ENCODE results near the gene RO60.
"Not testable (repeated sequence)": the region's sequence is repeated elsewhere in the genome, so short reads cannot be mapped to it uniquely, and the experiment has no call there.

Gene RO60

GRCh38 chr1:193042766-193043691, 16.4 kb upstream of the RO60 start:
- H3K4me1 Mint-ChIP-seq: peaks cover 11% of the 10 kb centered on the region
- no peaks in the 10 kb centered on the region for H3K27me3 Mint-ChIP-seq
- no peak for DNase-seq
- H3K27ac Mint-ChIP-seq: no peak overlapping the region
- ATAC-seq: peak; percentile 28
- H3K9me3 Mint-ChIP-seq: no peaks in the 10 kb centered on the region
- no peak overlapping the region for H3K4me3 Mint-ChIP-seq

DNA sequence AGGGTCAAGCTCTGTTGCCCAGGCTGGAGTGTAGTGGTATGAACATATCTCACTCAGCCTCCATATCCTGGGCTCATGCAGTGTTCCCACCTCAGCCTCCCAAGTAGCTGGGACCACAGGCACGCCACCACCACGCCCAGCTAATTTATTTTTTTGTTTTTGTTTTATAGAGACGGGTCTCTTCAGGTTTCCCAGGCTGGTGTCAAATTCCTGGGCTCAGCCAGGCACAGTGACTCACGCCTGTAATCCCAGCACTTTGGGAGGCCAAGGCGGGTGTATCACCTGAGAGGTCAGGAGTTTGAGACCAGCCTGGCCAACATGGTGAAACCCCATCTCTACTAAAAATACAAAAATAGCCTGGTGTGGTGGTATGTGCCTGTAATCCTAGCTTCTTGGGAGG, 10.5 kb upstream of the RO60 start:
- DNase-seq, H3K9me3 Mint-ChIP-seq, H3K4me1 Mint-ChIP-seq, H3K27ac Mint-ChIP-seq, H3K27me3 Mint-ChIP-seq, ATAC-seq, H3K4me3 Mint-ChIP-seq: not testable (repeated sequence)

DNA sequence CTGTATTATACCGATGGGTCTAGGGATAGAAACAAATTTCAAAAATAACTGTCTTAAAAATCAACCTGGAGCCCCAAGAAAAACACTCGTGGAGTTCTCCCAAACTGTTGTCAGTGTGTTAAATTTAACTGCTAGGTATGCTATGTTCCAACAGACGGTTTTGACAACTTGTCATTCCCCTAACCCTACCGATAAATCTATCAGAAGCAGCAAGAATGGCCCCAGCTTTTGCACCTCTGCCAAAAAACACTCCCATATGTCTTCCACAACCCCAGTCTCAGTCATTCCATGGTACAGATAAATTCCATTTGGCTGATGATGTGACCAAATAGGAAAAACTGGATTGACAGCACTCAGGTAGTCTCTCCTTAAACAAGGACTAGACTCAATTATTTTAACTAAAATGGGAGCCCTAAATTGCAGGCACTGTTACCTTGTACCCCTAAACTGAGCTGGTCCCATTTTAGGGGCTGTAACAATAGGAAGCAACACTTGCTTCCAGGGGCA, 5.2 kb upstream of the RO60 start:
- Mint-ChIP-seq H3K27ac (no peak overlapping the region), H3K27me3 (no peaks in the 10 kb centered on the region), H3K4me1 (peaks cover 20% of the 10 kb centered on the region), H3K9me3 (no peaks in the 10 kb centered on the region), H3K4me3 (no peak overlapping the region)
- DNase-seq (no peak), ATAC-seq (no peak)

DNA sequence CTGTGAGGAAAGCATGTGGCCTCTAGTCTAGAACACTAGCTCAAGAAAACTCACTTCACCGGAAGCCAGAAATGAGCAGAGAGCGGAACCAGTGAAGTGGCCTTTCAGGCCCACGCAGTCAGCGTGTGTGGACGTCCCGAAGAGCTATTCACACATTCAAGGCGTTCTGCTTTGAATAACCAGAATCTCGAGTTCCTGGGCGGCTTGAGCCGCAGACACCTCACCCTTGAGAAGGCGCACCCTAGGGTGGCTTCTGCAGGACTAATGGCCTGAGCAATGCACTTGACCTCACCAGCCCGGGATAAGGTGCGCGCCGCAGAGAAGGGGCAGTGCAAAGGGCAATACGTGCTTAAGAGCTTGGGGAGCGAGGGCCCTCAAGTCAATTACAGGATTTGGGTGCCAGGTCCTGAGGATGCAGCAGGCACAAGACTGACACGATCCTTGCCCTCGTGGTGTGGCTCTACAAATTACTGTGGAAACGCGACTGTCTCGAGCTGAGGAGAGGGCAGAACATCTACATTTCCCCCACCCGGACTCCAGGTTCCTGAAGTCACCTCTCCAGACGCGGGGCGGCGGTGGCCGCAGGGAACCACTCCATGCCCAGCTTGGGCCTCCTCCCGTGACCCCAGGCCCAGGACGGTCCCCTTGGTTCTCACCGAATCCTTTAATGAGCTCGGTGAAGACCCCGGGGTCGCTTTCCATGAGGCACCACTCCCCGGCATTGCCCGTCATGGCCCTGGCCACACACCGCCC, 707 bp upstream of the RO60 start:
- ATAC-seq (peak; percentile 68), DNase-seq (peak; percentile 64 to 76)
- peaks cover 0 to 5% of the 10 kb centered on the region in 2 donors for H3K9me3 Mint-ChIP-seq
- no peaks in the 10 kb centered on the region for H3K27me3 Mint-ChIP-seq
- H3K27ac Mint-ChIP-seq: peak overlapping the region; percentile 98 to 99
- H3K4me1 Mint-ChIP-seq: peaks cover 45% of the 10 kb centered on the region
- H3K4me3 Mint-ChIP-seq: peak overlapping the region; percentile 90 to 97

GRCh38 chr1:193060115-193060403, 647 bp downstream of the RO60 start:
- DNase-seq: no peak
- H3K27me3 Mint-ChIP-seq: no peaks in the 10 kb centered on the region
- ATAC-seq: no peak
- peak overlapping the region; percentile 90 to 97 for H3K4me3 Mint-ChIP-seq
- peaks cover 0 to 5% of the 10 kb centered on the region in 2 donors for H3K9me3 Mint-ChIP-seq
- peak overlapping the region; percentile 98 to 99 for H3K27ac Mint-ChIP-seq
- H3K4me1 Mint-ChIP-seq: peaks cover 57% of the 10 kb centered on the region

DNA sequence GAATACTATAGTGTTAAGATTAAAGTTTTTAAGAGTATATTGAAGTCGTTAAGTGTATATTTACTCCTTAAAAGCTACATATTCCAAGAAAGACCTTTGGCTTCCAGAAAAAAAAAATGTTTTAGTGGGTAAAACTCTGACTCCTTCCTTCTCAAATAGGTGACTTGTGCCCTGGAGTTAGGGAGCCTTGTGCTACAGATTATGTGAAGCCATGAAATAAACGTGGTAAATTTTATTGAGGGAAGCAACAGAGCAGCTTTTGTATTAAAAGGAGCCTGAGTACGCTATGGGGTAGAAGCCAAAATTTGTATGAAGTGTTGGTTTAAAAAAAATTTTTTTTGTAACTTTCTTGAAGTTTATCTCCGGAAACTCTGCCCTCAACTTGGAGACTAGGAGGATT, 994 bp downstream of the RO60 start:
- DNase-seq (no peak), ATAC-seq (no peak)
- Mint-ChIP-seq H3K4me1 (peaks cover 60% of the 10 kb centered on the region), H3K4me3 (peak overlapping the region; percentile 90 to 97), H3K9me3 (peaks cover 0 to 5% of the 10 kb centered on the region in 2 donors), H3K27ac (peak overlapping the region; percentile 98 to 99), H3K27me3 (no peaks in the 10 kb centered on the region)

- DNase-seq: no peak
- Mint-ChIP-seq H3K27ac (peak overlapping the region in 1 of 2 donors; percentile 5), H3K4me3 (peak overlapping the region; percentile 90 to 97), H3K9me3 (peaks cover 0 to 5% of the 10 kb centered on the region in 2 donors), H3K4me1 (peaks cover 62% of the 10 kb centered on the region), H3K27me3 (no peaks in the 10 kb centered on the region)
- no peak for ATAC-seq
Observed at GRCh38 chr1:193060938-193061337, 1.5 kb downstream of the RO60 start.

DNA sequence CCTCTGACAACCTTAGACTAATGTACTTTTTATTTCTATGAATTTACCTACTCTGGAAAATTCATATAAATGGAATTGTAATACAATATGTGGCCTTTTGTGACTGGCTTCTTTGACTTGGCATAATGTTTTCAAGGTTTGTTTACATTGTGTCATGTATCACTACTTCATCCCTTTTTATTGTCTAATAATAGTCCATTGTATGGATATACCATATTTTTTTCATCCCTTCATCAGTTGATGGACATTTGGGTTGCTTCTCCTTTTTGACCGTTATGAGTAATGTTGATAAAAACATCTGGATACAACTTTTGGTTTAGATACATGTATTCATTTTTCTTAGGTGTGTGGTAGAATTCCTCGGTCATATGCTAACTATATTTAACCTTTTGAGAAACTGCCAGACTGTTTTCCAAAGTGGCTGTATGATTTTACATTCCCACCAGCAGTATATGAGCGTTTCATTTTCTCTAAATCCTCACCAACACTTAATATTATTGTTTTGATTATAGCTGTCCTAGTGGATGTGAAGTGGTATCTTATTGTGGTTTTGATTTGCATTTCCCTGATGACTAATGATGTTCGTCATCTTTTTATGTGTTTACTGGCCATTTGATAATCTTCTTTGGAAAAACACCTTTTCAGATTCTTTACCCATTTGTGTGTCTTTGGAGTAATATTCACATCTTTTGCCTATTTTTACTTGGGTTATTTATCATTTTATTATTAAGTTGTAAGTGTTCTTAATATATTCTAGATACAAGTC, 3.5 kb downstream of the RO60 start:
- Mint-ChIP-seq H3K4me1 (peaks cover 63% of the 10 kb centered on the region), H3K4me3 (peak overlapping the region in 1 of 2 donors; percentile 35), H3K27ac (peak overlapping the region in 1 of 2 donors; percentile 19), H3K9me3 (peaks cover 0 to 5% of the 10 kb centered on the region in 2 donors), H3K27me3 (no peaks in the 10 kb centered on the region)
- ATAC-seq (no peak), DNase-seq (no peak)

DNA sequence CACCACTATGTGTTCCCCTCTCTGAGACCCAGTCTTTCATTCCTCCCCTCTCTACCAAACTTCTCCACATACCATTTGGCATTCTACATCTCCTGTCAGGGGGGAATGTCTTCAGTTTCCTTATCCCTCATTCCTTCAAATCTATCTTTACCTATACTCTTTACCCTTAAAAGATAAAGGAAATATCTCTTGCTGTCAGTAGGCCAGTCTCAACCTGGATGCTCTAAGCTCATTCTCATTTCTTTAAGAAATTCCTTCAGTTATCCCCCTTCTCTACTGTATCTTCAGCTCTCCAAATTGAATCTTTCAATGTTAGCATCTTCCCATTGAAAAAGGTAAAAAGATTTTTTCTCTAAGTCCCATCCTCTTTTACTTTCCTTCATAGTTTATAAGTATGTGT, 6.5 kb downstream of the RO60 start:
- H3K27ac Mint-ChIP-seq: peak overlapping the region in 1 of 2 donors; percentile 59
- no peak overlapping the region for H3K4me3 Mint-ChIP-seq
- peaks cover 0 to 5% of the 10 kb centered on the region in 2 donors for H3K9me3 Mint-ChIP-seq
- H3K4me1 Mint-ChIP-seq: peaks cover 63% of the 10 kb centered on the region
- no peak for DNase-seq
- H3K27me3 Mint-ChIP-seq: no peaks in the 10 kb centered on the region
- no peak for ATAC-seq

- ATAC-seq: no peak
- H3K27ac Mint-ChIP-seq: no peak overlapping the region
- peaks cover 61% of the 10 kb centered on the region for H3K4me1 Mint-ChIP-seq
Observed at GRCh38 chr1:193066606-193067005, 7.2 kb downstream of the RO60 start.

DNA sequence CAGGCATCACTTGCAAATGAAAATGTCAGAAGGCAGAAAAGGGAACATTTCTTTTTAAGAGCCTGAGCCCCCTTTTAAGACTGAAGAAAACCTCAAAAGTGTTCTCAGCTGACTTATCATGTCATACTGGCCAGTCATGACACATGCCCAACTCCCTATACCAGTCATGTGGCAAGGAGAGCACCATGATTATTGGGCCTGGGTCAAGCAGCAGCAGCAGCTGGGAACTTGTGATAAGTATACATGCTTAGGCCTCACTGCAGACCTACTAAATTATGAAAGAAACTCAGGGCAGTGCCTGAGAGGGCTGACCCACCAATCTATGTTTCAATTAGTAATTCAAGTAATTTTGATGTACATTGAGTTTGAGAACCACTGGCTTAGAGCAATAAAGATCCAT, 8.6 kb downstream of the RO60 start:
- Mint-ChIP-seq H3K4me3 (no peak overlapping the region), H3K27me3 (no peaks in the 10 kb centered on the region), H3K27ac (no peak overlapping the region), H3K9me3 (no peaks in the 10 kb centered on the region), H3K4me1 (peaks cover 55% of the 10 kb centered on the region)
- ATAC-seq: peak; percentile 38
- no peak for DNase-seq

More at GRCh38 chr1:193066606-193067005, 7.2 kb downstream of the RO60 start:
- Mint-ChIP-seq H3K4me3 (no peak overlapping the region), H3K9me3 (peaks cover 0 to 5% of the 10 kb centered on the region in 2 donors), H3K27me3 (no peaks in the 10 kb centered on the region)
- DNase-seq: no peak

DNA sequence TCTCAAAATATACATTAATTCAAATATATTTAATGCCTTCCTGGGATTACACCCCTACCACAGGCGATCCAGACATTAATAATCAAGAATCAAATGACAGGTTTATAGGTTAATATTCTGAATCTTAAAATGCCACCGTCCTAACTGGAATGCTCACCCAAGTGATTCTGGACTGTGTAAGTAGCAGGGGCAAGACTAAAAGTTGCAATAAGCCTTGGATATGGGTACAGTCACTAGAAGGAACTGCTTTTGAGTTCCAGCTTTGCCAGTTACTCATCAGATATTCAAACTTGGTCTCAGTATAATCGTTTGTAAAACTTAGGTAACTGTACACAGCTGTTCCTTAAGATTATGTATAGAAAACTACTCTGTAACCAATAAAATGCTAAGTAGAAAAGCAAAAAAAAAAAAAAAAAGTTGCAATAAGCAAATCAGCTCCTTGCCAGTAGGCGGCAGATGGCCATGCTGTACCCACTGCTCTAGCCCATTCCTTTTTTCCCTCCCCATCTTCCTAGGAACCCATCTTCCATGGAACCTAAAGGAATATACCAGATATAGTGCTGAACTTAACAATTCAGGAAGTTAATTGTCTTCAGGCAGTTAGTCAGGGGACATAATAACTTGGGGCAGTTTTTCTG, 10.5 kb downstream of the RO60 start:
- Mint-ChIP-seq H3K27me3 (no peaks in the 10 kb centered on the region), H3K4me3 (peak overlapping the region in 1 of 2 donors; percentile 49), H3K4me1 (peaks cover 40% of the 10 kb centered on the region), H3K9me3 (no peaks in the 10 kb centered on the region), H3K27ac (peak overlapping the region in 1 of 2 donors; percentile 7)
- DNase-seq: no peak
- ATAC-seq: no peak

GRCh38 chr1:193070386-193070753, 11.0 kb downstream of the RO60 start:
- no peaks in the 10 kb centered on the region for H3K27me3 Mint-ChIP-seq

DNA sequence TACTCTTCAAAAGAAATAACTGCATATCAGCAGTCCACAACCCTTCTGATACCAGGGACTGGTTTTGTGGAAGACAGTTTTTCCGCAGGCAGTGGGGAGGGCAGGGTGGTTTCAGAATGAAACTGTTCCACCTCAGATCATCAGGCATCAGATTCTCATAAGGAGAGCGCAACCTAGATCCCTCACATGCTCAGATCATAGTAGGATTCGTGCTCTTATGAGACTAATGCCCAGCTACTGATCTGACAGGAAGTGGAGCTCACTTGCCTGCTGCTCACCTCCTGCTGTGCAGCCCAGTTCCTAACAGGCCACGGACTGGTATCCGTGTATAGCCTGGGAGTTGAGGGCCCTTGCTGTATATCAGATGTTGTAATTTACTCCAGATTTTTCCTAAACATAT, 11.5 kb downstream of the RO60 start:
- Mint-ChIP-seq H3K4me3 (peak overlapping the region; percentile 6 to 25), H3K4me1 (peaks cover 32% of the 10 kb centered on the region), H3K9me3 (no peaks in the 10 kb centered on the region), H3K27me3 (no peaks in the 10 kb centered on the region), H3K27ac (no peak overlapping the region)
- DNase-seq (peak in 1 of 2 donors; percentile 21), ATAC-seq (peak; percentile 91)

More at GRCh38 chr1:193070386-193070753, 11.0 kb downstream of the RO60 start:
- no peak for ATAC-seq
- Mint-ChIP-seq H3K4me3 (peak overlapping the region in 1 of 2 donors; percentile 49), H3K4me1 (peaks cover 35% of the 10 kb centered on the region), H3K9me3 (no peaks in the 10 kb centered on the region), H3K27ac (peak overlapping the region in 1 of 2 donors; percentile 7)
- no peak for DNase-seq

DNA sequence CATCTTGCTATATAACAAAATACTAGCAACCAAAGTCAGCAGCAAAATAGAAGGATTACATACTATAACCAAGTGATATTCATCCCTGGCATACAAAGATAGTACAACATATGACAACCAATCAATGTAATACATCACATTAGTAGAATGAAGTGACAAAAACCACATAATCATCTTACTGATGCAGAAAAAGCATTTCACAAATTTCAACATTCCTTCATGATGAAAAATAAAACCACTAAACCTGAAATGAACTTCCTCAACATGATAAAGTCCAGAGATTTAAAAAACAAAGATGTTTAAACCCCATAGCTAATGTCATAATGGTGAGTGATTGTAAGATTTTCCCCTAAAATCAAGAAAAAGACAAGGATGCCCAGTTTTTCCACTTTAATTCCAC, 18.6 kb downstream of the RO60 start:
- H3K27me3 Mint-ChIP-seq: no peaks in the 10 kb centered on the region
- H3K9me3 Mint-ChIP-seq: peaks cover 0 to 4% of the 10 kb centered on the region in 2 donors
- H3K4me3 Mint-ChIP-seq: no peak overlapping the region
- DNase-seq (no peak), ATAC-seq (no peak)
- H3K4me1 Mint-ChIP-seq: no peaks in the 10 kb centered on the region
- H3K27ac Mint-ChIP-seq: no peak overlapping the region

Data from stimulated activated naive CD8-positive, alpha-beta T cell treated with anti-CD3 and anti-CD28 coated beads, Interleukin-15, amount 100 ng/mL, for 72 hours (primary cell).